HepG2 (cell line): Measurements from ENCODE around the gene TRIM67. TPM values are rescaled to one million over a fixed set of nuclear protein-coding genes. Genes with fewer than 3 reads are reported as not detected.

Experiments used
- ATAC-seq: fragments of 200-7000 bp; cut with Tn5 transposase; 3 replicates; pipeline ENCODE4 v1.9.1; 2020; ENCODE audit warnings: mild to moderate bottlenecking, moderate library complexity
- BruUV-seq: library from RNA; stranded (reverse); fragments of 400-500 nt; replicated peaks from 2 replicates; lab custom pipeline; 2021; lab: Mats Ljungman, UMichigan
- CTCF ChIA-PET: fragments of 300-600 bp; formaldehyde crosslinking; extraction: SDS; loops from one replicate; lab custom pipeline; 2021; ENCODE audit warnings: low total read pairs, inconsistent platforms, low intra/inter-chr PET ratio; lab: Yijun Ruan, JAX
- POLR2A ChIA-PET: fragments of 350-600 bp; sonication (Branson Sonifier 250); formaldehyde crosslinking; loops from one replicate; lab custom pipeline; 2020; ENCODE audit warnings: antibody characterized with exemption, inconsistent platforms; lab: Yijun Ruan, JAX
- DNase-seq: peaks from one replicate; pipeline ENCODE4 v3.0.0-alpha.2; 2015; ENCODE audit warnings: low spot score
- FAIRE-seq: peaks from 3 replicates; lab custom pipeline; 2011; peaks lifted over from hg19 to GRCh38; lab: Jason Lieb, UNC
- H2AFZ ChIP-seq: one replicate; pipeline ENCODE4 v1.6.1; 2011; ENCODE audit warnings: low read length, inconsistent platforms
- H3K27ac ChIP-seq: fragments of 300-600 bp; 3 replicates; pipeline ENCODE4 v1.8.0; 2011; ENCODE audit warnings: mixed run types, mild to moderate bottlenecking, mixed read lengths, low read length, inconsistent platforms; ENCODE audit not compliant: insufficient read depth; ENCODE audit errors: extremely low read length
- H3K27me3 ChIP-seq, 2 experiments: fragments of 200-600 bp in 1 of 2; 2 replicates in 1 of 2; 3 replicates in 1 of 2; pipeline versions ENCODE4 v1.6.0 to v1.8.0; 2011; ENCODE audit warnings: low read length in 2 of 2, mild to moderate bottlenecking in 2 of 2, moderate library complexity in 2 of 2, inconsistent platforms in 1 of 2; ENCODE audit not compliant: insufficient read depth in 2 of 2, control insufficient read depth in 1 of 2
- H3K36me3 ChIP-seq, 2 experiments: fragments of 200-600 bp in 1 of 2; replicated peaks in 1 of 2; 2 replicates in 1 of 2; 3 replicates in 1 of 2; pipeline versions ENCODE4 v1.5.1 to v1.8.0; 2011; ENCODE audit warnings: low read length in 2 of 2, inconsistent platforms in 1 of 2; ENCODE audit not compliant: insufficient read depth in 2 of 2, control insufficient read depth in 1 of 2
- H3K4me1 ChIP-seq: 2 replicates; pipeline ENCODE4 v1.5.1; 2012; ENCODE audit warnings: low read length, inconsistent platforms; ENCODE audit not compliant: insufficient read depth
- H3K4me2 ChIP-seq: 2 replicates; pipeline ENCODE4 v1.6.0; 2011; ENCODE audit warnings: low read depth, low read length, inconsistent platforms
- H3K4me3 ChIP-seq, 3 experiments: fragments of 200-600 bp in 1 of 3; sonication (generic), shearing (Covaris generic) in 1 of 3; replicated peaks in 1 of 3; 2 replicates each; pipeline ENCODE4 v1.5.1; 2011 to 2016; ENCODE audit warnings: low read length in 3 of 3, inconsistent platforms in 2 of 3, low read depth in 2 of 3, mild to moderate bottlenecking in 2 of 3, control low read depth in 1 of 3, mixed read lengths in 1 of 3; ENCODE audit not compliant: insufficient read depth in 1 of 3
- H3K79me2 ChIP-seq: one replicate; pipeline ENCODE4 v1.6.1; 2011; ENCODE audit warnings: low read length, inconsistent platforms; ENCODE audit not compliant: insufficient read depth
- H3K9ac ChIP-seq: 2 replicates; pipeline ENCODE4 v1.6.0; 2011; ENCODE audit warnings: mild to moderate bottlenecking, low read depth, low read length, inconsistent platforms; ENCODE audit not compliant: insufficient read depth
- H3K9me3 ChIP-seq: 2 replicates; pipeline ENCODE4 v1.5.1; 2012; ENCODE audit warnings: mild to moderate bottlenecking, low read length
- H4K20me1 ChIP-seq: 2 replicates; pipeline ENCODE4 v1.6.0; 2011; ENCODE audit warnings: inconsistent platforms, mild to moderate bottlenecking, low read length, moderate library complexity; ENCODE audit not compliant: insufficient read depth
- AHR ChIP-seq: IDR thresholded peaks from 2 replicates; pipeline ENCODE4 v1.6.1; 2018; ENCODE audit warnings: missing genetic modification reagents, missing compliant biosample characterization
- CCDC6 ChIP-seq: sonication (generic); formaldehyde crosslinking; IDR thresholded peaks from 2 replicates; pipeline ENCODE4 v1.8.1; 2022; ENCODE audit warnings: mild to moderate bottlenecking, missing genetic modification reagents, moderate library complexity
- DPF2 ChIP-seq: sonication (generic); formaldehyde crosslinking; IDR thresholded peaks from 2 replicates; pipeline ENCODE4 v1.4.0; 2020; ENCODE audit warnings: mild to moderate bottlenecking, low read depth, missing genetic modification reagents, borderline replicate concordance
- FIP1L1 ChIP-seq: fragments of 200-400 bp; formaldehyde crosslinking; IDR thresholded peaks from 2 replicates; pipeline ENCODE4 v1.6.1; 2018; ENCODE audit warnings: low read depth, mild to moderate bottlenecking, low read length, moderate library complexity, borderline replicate concordance; ENCODE audit not compliant: insufficient read depth
- GFI1 ChIP-seq: sonication (generic); formaldehyde crosslinking; IDR thresholded peaks from 2 replicates; pipeline ENCODE4 v1.5.0; 2020; ENCODE audit warnings: missing genetic modification reagents, mild to moderate bottlenecking, borderline replicate concordance
- KDM4B ChIP-seq: sonication (generic); formaldehyde crosslinking; IDR thresholded peaks from 2 replicates; pipeline ENCODE4 v1.4.0; 2020; ENCODE audit warnings: missing genetic modification reagents
- NFYC ChIP-seq: IDR thresholded peaks from 2 replicates; pipeline ENCODE4 v1.6.1; 2016; ENCODE audit warnings: missing genetic modification reagents, missing compliant biosample characterization
- PAX8 ChIP-seq: sonication (generic); formaldehyde crosslinking; IDR thresholded peaks from 2 replicates; pipeline ENCODE4 v1.8.0; 2022; ENCODE audit warnings: mild to moderate bottlenecking, missing genetic modification reagents, borderline replicate concordance
- SATB2 ChIP-seq: sonication (generic); formaldehyde crosslinking; IDR thresholded peaks from 2 replicates; pipeline ENCODE4 v1.5.0; 2020; ENCODE audit warnings: missing genetic modification reagents
- SMC3 ChIP-seq: IDR thresholded peaks from 2 replicates; pipeline ENCODE4 v1.6.1; 2011; ENCODE audit warnings: low read length, improper control_type of control experiment
- SNAPC5 ChIP-seq: sonication (generic); formaldehyde crosslinking; IDR thresholded peaks from 2 replicates; pipeline ENCODE4 v1.8.1; 2023; ENCODE audit warnings: mild to moderate bottlenecking, missing genetic modification reagents, borderline replicate concordance
- ZNF207 ChIP-seq: fragments of 450-650 bp; IDR thresholded peaks from 2 replicates; pipeline ENCODE4 v1.6.1; 2016; ENCODE audit warnings: antibody characterized with exemption, borderline replicate concordance
- ZNF350 ChIP-seq: sonication (generic); formaldehyde crosslinking; IDR thresholded peaks from 2 replicates; pipeline ENCODE4 v1.4.0; 2020; ENCODE audit warnings: mild to moderate bottlenecking, low read depth, missing genetic modification reagents, borderline replicate concordance
- ZNF446 ChIP-seq: sonication (generic); formaldehyde crosslinking; IDR thresholded peaks from 2 replicates; pipeline ENCODE4 v1.5.0; 2020; ENCODE audit warnings: mild to moderate bottlenecking, missing genetic modification reagents
- ZNF513 ChIP-seq: sonication (generic); formaldehyde crosslinking; conservative IDR thresholded peaks from 2 replicates; pipeline ENCODE4 v1.5.0; 2020; ENCODE audit warnings: missing genetic modification reagents
- ZNF558 ChIP-seq: sonication (generic); formaldehyde crosslinking; IDR thresholded peaks from 2 replicates; pipeline ENCODE4 v1.9.0; 2022; ENCODE audit warnings: mild to moderate bottlenecking, missing genetic modification reagents, borderline replicate concordance
- ZNF709 ChIP-seq: sonication (generic); formaldehyde crosslinking; IDR thresholded peaks from 2 replicates; pipeline ENCODE4 v1.5.0; 2020; ENCODE audit warnings: mild to moderate bottlenecking, missing genetic modification reagents
- ZNF841 ChIP-seq: sonication (generic); formaldehyde crosslinking; IDR thresholded peaks from 2 replicates; pipeline ENCODE4 v1.8.1; 2023; ENCODE audit warnings: missing genetic modification reagents, borderline replicate concordance
- WGBS: methylation state at CpG from one replicate; pipeline ENCODE4 v1.1.6; 2017; ENCODE audit warnings: low lambda C conversion rate; 5-methylcytosine and 5-hydroxymethylcytosine counted together
- in situ Hi-C: cut with HindIII; loops from 2 replicates; pipeline ENCODE4 v1.10.0; 2017; ENCODE audit warnings: low pct_unique_long_range_greater_than_20kb; ENCODE audit not compliant: extremely low pct_ligation_motif_present
- intact Hi-C: fragments of 100-400 bp; cut with micrococcal nuclease; formaldehyde crosslinking; loops from one replicate; pipeline ENCODE4 v1.10.0; 2022; ENCODE audit not compliant: unreplicated experiment
- polyA plus RNA-seq, 8 experiments: library from polyadenylated mRNA; depleted of rRNA in 3 of 8; stranded (reverse) in 7 of 8; unstranded in 1 of 8; fragments of >200 nt; fragmentation: Illumina TruSeq in 4 of 8; extraction: Trizol in 4 of 8; gene quantifications; 2 replicates each; pipeline versions ENCODE4 v1.2.1 to v1.2.3, GENCODE V29; 2011 to 2016; ENCODE audit warnings: low read depth in 4 of 8, missing spikeins in 1 of 8, mixed read lengths in 1 of 8; ENCODE audit not compliant: insufficient read depth in 1 of 8
- total RNA-seq, 5 experiments: library from RNA; depleted of rRNA; stranded (reverse); fragments of >200 nt; fragmentation: Illumina TruSeq; extraction: Trizol; gene quantifications; 2 replicates each; pipeline ENCODE4 v1.2.3, GENCODE V29; 2016; ENCODE audit warnings: low read depth in 1 of 5
- TF ChIP-seq, protein P1 (sequence below): IDR thresholded peaks from 2 replicates; pipeline ENCODE4 v1.6.1; 2016; ENCODE audit warnings: low read depth
- TF ChIP-seq, protein P2 (sequence below): sonication (generic); formaldehyde crosslinking; IDR thresholded peaks from 2 replicates; pipeline ENCODE4 v1.5.0; 2020; ENCODE audit warnings: missing genetic modification reagents

Gene TRIM67
- total and polyA plus RNA-seq, 2 of the 13 experiments (the other 11 are each of a cell fraction or from before 2014, with no cell fraction given) = not detected

- H3K27me3 ChIP-seq = peaks cover 0 to 6% of the 10 kb centered on the region in 2 experiments; a peak in 1 of 5 replicates
- no peak overlapping the region for H3K4me3 ChIP-seq
- H4K20me1 ChIP-seq = no peaks in the 10 kb centered on the region
- FAIRE-seq (no peak), ATAC-seq (no peak), DNase-seq (no peak)
- BruUV-seq = no TSS peak
- WGBS = 19% methylated on average over 2 of the region's 2 CpGs
- no peaks in the 10 kb centered on the region for H3K9me3 ChIP-seq
- TF ChIP-seq ZNF709 (CRISPR knock-in tag) (no peak), SNAPC5 (no peak), ZNF207 (no peak), CCDC6 (CRISPR knock-in tag) (no peak), KDM4B (no peak), ZNF513 (CRISPR knock-in tag) (no peak), ZNF558 (CRISPR knock-in tag) (no peak), NFYC (CRISPR knock-in tag) (no peak), SATB2 (no peak), AHR (no peak), ZNF446 (CRISPR knock-in tag) (no peak), ZNF350 (CRISPR knock-in tag) (no peak), FIP1L1 (no peak), SMC3 (no peak), GFI1 (CRISPR knock-in tag) (no peak), DPF2 (CRISPR knock-in tag) (no peak), PAX8 (no peak), ZNF841 (CRISPR knock-in tag) (no peak)
- TF ChIP-seq, protein P1, sequence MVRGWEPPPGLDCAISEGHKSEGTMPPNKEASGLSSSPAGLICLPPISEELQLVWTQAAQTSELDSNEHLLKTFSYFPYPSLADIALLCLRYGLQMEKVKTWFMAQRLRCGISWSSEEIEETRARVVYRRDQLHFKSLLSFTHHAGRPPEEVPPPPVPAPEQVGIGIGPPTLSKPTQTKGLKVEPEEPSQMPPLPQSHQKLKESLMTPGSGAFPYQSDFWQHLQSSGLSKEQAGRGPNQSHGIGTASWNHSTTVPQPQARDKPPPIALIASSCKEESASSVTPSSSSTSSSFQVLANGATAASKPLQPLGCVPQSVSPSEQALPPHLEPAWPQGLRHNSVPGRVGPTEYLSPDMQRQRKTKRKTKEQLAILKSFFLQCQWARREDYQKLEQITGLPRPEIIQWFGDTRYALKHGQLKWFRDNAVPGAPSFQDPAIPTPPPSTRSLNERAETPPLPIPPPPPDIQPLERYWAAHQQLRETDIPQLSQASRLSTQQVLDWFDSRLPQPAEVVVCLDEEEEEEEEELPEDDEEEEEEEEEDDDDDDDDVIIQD = no peak
- TF ChIP-seq, protein P2, sequence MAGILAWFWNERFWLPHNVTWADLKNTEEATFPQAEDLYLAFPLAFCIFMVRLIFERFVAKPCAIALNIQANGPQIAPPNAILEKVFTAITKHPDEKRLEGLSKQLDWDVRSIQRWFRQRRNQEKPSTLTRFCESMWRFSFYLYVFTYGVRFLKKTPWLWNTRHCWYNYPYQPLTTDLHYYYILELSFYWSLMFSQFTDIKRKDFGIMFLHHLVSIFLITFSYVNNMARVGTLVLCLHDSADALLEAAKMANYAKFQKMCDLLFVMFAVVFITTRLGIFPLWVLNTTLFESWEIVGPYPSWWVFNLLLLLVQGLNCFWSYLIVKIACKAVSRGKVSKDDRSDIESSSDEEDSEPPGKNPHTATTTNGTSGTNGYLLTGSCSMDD = no peak
- H3K4me2 ChIP-seq = no peak overlapping the region
- H3K4me1 ChIP-seq = peaks cover 7% of the 10 kb centered on the region
- in situ Hi-C loops = no loop called here
- POLR2A ChIA-PET = no interaction called here
- CTCF ChIA-PET = no interaction called here
- no peak overlapping the region for H3K27ac ChIP-seq
- intact Hi-C loops = no loop called here
- no peaks in the 10 kb centered on the region for H3K79me2 ChIP-seq
- H2AFZ ChIP-seq = no peak overlapping the region
- H3K36me3 ChIP-seq = no peaks in the 10 kb centered on the region
- no peak overlapping the region for H3K9ac ChIP-seq
Observed at GRCh38 chr1:231122143-231122542, 39.7 kb upstream of the TRIM67 start.
